HEK293T (cell line): ENCODE measurements around the gene TTYH2.

Experiments used
- ARNT ChIP-seq: fragments of 450-650 bp; IDR thresholded peaks from 2 replicates; pipeline ENCODE4 v1.6.1; 2017; ENCODE audit warnings: mild to moderate bottlenecking
- ELF4 ChIP-seq: fragments of 450-650 bp; IDR thresholded peaks from 2 replicates; pipeline ENCODE4 v1.6.1; 2017; ENCODE audit warnings: antibody characterized with exemption
- FOXK2 ChIP-seq: fragments of 450-650 bp; IDR thresholded peaks from 2 replicates; pipeline ENCODE4 v1.6.1; 2016; ENCODE audit warnings: mild to moderate bottlenecking
- FOXM1 ChIP-seq: fragments of 450-650 bp; IDR thresholded peaks from 2 replicates; pipeline ENCODE4 v1.6.1; 2017; ENCODE audit warnings: mild to moderate bottlenecking, borderline replicate concordance
- L3MBTL2 ChIP-seq: fragments of 450-650 bp; conservative IDR thresholded peaks from 2 replicates; pipeline ENCODE4 v1.6.1; 2016; ENCODE audit warnings: mild to moderate bottlenecking
- NFRKB ChIP-seq: fragments of 450-650 bp; IDR thresholded peaks from 2 replicates; pipeline ENCODE4 v1.6.1; 2016; ENCODE audit warnings: mild to moderate bottlenecking, moderate library complexity
- SP1 ChIP-seq: fragments of 450-650 bp; IDR thresholded peaks from 2 replicates; pipeline ENCODE4 v1.6.1; 2017
- SUZ12 ChIP-seq: fragments of 450-650 bp; IDR thresholded peaks from 2 replicates; pipeline ENCODE4 v1.6.1; 2016; ENCODE audit warnings: mild to moderate bottlenecking
- ZNF384 ChIP-seq: fragments of 450-650 bp; IDR thresholded peaks from 2 replicates; pipeline ENCODE4 v1.6.1; 2016
- TF ChIP-seq, protein P1 (sequence below): fragments of 450-650 bp; IDR thresholded peaks from 2 replicates; pipeline ENCODE4 v1.6.1; 2016

GRCh38 chr17:74198694-74199093, 14.7 kb upstream of the TTYH2 start:
- TF ChIP-seq ZNF384 (no peak), SP1 (no peak), ELF4 (no peak), SUZ12 (no peak), NFRKB (no peak), FOXK2 (no peak), FOXM1 (no peak), L3MBTL2 (no peak), ARNT (no peak)
- TF ChIP-seq, protein P1, sequence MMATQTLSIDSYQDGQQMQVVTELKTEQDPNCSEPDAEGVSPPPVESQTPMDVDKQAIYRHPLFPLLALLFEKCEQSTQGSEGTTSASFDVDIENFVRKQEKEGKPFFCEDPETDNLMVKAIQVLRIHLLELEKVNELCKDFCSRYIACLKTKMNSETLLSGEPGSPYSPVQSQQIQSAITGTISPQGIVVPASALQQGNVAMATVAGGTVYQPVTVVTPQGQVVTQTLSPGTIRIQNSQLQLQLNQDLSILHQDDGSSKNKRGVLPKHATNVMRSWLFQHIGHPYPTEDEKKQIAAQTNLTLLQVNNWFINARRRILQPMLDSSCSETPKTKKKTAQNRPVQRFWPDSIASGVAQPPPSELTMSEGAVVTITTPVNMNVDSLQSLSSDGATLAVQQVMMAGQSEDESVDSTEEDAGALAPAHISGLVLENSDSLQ = no peak
